Astrocyte (in vitro differentiated cells and primary cell): ENCODE results near the gene CCN5.

Source experiments
- CTCF ChIP-seq: IDR thresholded peaks from 2 replicates; pipeline ENCODE4 v1.5.1; 2011; ENCODE audit warnings: low read depth, mild to moderate bottlenecking, inconsistent platforms, low read length, moderate library complexity; ENCODE audit not compliant: insufficient read depth
- EZH2 ChIP-seq: IDR thresholded peaks from 2 replicates; pipeline ENCODE4 v1.6.1; 2012; ENCODE audit warnings: mild to moderate bottlenecking, low read length, inconsistent platforms; ENCODE audit not compliant: insufficient read depth

- no peak for TF ChIP-seq CTCF
- TF ChIP-seq EZH2 = no peak
Observed at GRCh38 chr20:44689809-44690208, 25.4 kb upstream of the CCN5 start.
